HEK293 (cell line): ENCODE data around the gene C6orf47.
A peak's percentile ranks its signal among the peaks of the same experiment; 100 is the strongest.

ENCODE experiments used
- CTCF ChIA-PET: fragments of 350-600 bp; formaldehyde crosslinking; extraction: SDS; loops from one replicate; lab custom pipeline; 2021; ENCODE audit warnings: antibody characterized with exemption; lab: Yijun Ruan, JAX
- POLR2A ChIA-PET: fragments of 300-600 bp; formaldehyde crosslinking; extraction: SDS; loops from one replicate; lab custom pipeline; 2020; ENCODE audit warnings: antibody characterized with exemption, inconsistent platforms; lab: Yijun Ruan, JAX
- H3K27ac ChIP-seq: fragments of 200-500 bp; sonication (Bioruptor generic); 2 replicates; pipeline ENCODE4 v1.5.1; 2014; ENCODE audit warnings: low read depth, low read length, control low read depth, inconsistent platforms; ENCODE audit errors: extremely low read depth
- H3K36me3 ChIP-seq, 2 experiments: fragments of 200-500 bp in 1 of 2; sonication (Bioruptor generic) in 1 of 2; 1 replicate in 1 of 2; 2 replicates in 1 of 2; pipeline ENCODE4 v1.5.1; 2014 to 2017; ENCODE audit warnings: inconsistent platforms in 2 of 2, low read length in 2 of 2; ENCODE audit not compliant: control insufficient read depth in 2 of 2, insufficient read depth in 1 of 2
- H3K4me1 ChIP-seq: fragments of 200-500 bp; sonication (Bioruptor generic); 2 replicates; pipeline ENCODE4 v1.5.1; 2014; ENCODE audit warnings: mild to moderate bottlenecking, low read length, inconsistent platforms; ENCODE audit not compliant: control insufficient read depth, insufficient read depth
- H3K4me3 ChIP-seq: 2 replicates; pipeline ENCODE4 v1.5.1; 2011; ENCODE audit warnings: low read depth, mild to moderate bottlenecking, control low read depth, low read length, moderate library complexity
- H3K9me3 ChIP-seq: fragments of 200-500 bp; sonication (Bioruptor generic); 2 replicates; pipeline ENCODE4 v1.5.1; 2014; ENCODE audit warnings: low read depth, low read length, inconsistent platforms; ENCODE audit not compliant: control insufficient read depth, insufficient read depth
- MYNN ChIP-seq: fragments of 450-650 bp; formaldehyde crosslinking; IDR thresholded peaks from 2 replicates; pipeline ENCODE4 v1.5.1; 2016; ENCODE audit warnings: missing biosample characterization, missing genetic modification characterization, borderline replicate concordance
- PRDM1 ChIP-seq: fragments of 450-650 bp; formaldehyde crosslinking; IDR thresholded peaks from 2 replicates; pipeline ENCODE4; 2016; ENCODE audit warnings: missing biosample characterization, missing genetic modification characterization
- SP7 ChIP-seq: fragments of 450-650 bp; formaldehyde crosslinking; IDR thresholded peaks from 2 replicates; pipeline ENCODE4 v1.5.1; 2016; ENCODE audit warnings: missing biosample characterization, missing genetic modification characterization
- ZBTB17 ChIP-seq: fragments of 450-650 bp; formaldehyde crosslinking; IDR thresholded peaks from 2 replicates; pipeline ENCODE4 v1.5.1; 2016; ENCODE audit warnings: missing biosample characterization, missing genetic modification characterization
- ZNF112 ChIP-seq: fragments of 450-650 bp; formaldehyde crosslinking; IDR thresholded peaks from 2 replicates; pipeline ENCODE4 v1.5.0; 2017; ENCODE audit warnings: missing biosample characterization, missing genetic modification characterization
- ZNF157 ChIP-seq: fragments of 450-650 bp; formaldehyde crosslinking; IDR thresholded peaks from 2 replicates; pipeline ENCODE4 v1.5.1; 2016; ENCODE audit warnings: missing biosample characterization, missing genetic modification characterization
- ZNF23 ChIP-seq: fragments of 450-650 bp; formaldehyde crosslinking; IDR thresholded peaks from 2 replicates; pipeline ENCODE4 v1.5.1; 2016; ENCODE audit warnings: missing biosample characterization, missing genetic modification characterization, borderline replicate concordance
- ZNF350 ChIP-seq: fragments of 450-650 bp; formaldehyde crosslinking; IDR thresholded peaks from 2 replicates; pipeline ENCODE4 v1.5.0; 2017; ENCODE audit warnings: missing biosample characterization, mild to moderate bottlenecking, missing genetic modification characterization
- ZNF354C ChIP-seq: fragments of 450-650 bp; formaldehyde crosslinking; IDR thresholded peaks from 2 replicates; pipeline ENCODE4 v1.5.1; 2016; ENCODE audit warnings: missing biosample characterization, missing genetic modification characterization, low read depth, borderline replicate concordance
- ZNF366 ChIP-seq: fragments of 450-650 bp; formaldehyde crosslinking; conservative IDR thresholded peaks from 2 replicates; pipeline ENCODE4 v1.5.1; 2016; ENCODE audit warnings: missing biosample characterization, missing genetic modification characterization
- ZNF48 ChIP-seq: fragments of 450-650 bp; formaldehyde crosslinking; IDR thresholded peaks from 2 replicates; pipeline ENCODE4 v1.5.1; 2016; ENCODE audit warnings: missing biosample characterization, missing genetic modification characterization
- ZNF530 ChIP-seq: fragments of 450-650 bp; formaldehyde crosslinking; IDR thresholded peaks from 2 replicates; pipeline ENCODE4 v1.5.1; 2016; ENCODE audit warnings: low read depth, missing biosample characterization, missing genetic modification characterization
- ZNF600 ChIP-seq: fragments of 450-650 bp; formaldehyde crosslinking; IDR thresholded peaks from 2 replicates; pipeline ENCODE4 v1.5.1; 2016; ENCODE audit warnings: missing biosample characterization, missing genetic modification characterization
- ZNF626 ChIP-seq: fragments of 450-650 bp; sonication (Bioruptor Pico); formaldehyde crosslinking; IDR thresholded peaks from 2 replicates; pipeline ENCODE4 v1.5.1; 2018; ENCODE audit warnings: missing biosample characterization, missing genetic modification characterization, inconsistent platforms
- ZNF76 ChIP-seq: fragments of 450-650 bp; formaldehyde crosslinking; IDR thresholded peaks from 2 replicates; pipeline ENCODE4; 2016; ENCODE audit warnings: low read depth, missing biosample characterization, missing genetic modification characterization, borderline replicate concordance
- TF ChIP-seq, protein P1 (sequence below): fragments of 450-650 bp; formaldehyde crosslinking; IDR thresholded peaks from 2 replicates; pipeline ENCODE4 v1.5.1; 2016; ENCODE audit warnings: missing biosample characterization, missing genetic modification characterization, borderline replicate concordance

The C6orf47 gene

DNA sequence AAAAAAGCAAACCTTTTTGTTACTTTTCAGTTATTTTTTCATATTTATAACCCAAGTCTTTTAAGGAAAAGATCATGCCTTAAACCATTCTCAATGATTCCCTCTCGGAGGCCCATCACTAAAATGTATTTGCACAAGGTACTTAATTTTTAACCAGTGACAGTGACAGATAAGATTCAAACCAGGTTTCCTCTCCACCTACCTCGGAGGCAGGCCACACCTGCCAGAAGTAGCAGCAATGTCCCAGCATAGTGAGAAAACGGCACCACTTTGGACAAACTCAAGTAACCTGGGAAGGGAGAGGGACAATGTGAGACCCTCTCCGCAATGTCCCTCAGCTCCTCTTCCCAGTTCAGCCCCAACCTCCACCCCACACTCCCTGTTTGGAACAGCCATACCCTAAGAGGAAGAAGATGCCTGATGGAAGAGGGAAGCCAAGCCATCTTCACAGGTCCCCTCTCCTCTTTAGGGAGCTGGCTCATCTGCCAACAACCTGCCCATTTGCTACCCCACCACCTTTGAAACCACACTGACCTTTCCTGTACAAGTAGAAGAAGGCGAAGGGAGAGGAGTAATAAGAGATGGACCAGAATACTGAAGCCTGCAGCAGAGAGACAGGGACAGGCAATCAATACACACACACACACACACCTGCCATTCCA, 40.3 kb upstream of the C6orf47 start:
- CTCF ChIA-PET, result interaction anchor here (1.1 to 1.8 kb wide), 3 partner anchors 11 to 69 kb away, joined by 3 to 9 read pairs (median 6); no protein-coding TSS in a partner anchor
- no peak overlapping the region for H3K27ac ChIP-seq
- TF ChIP-seq ZNF157 (tag by site-specific recombination), result peak; percentile 56; the same call in 1 of the 2 replicates
- TF ChIP-seq ZNF350 (tag by site-specific recombination), result no peak
- H3K9me3 ChIP-seq, result no peaks in the 10 kb centered on the region
- H3K4me1 ChIP-seq, result no peaks in the 10 kb centered on the region
- no peak overlapping the region for H3K4me3 ChIP-seq
- POLR2A ChIA-PET, result interaction anchor here (0.6 to 0.9 kb wide), 2 partner anchors 16 to 162 kb away, joined by 3 read pairs; partner anchors contain the start of gene NEU1
- peaks cover 4 to 21% of the 10 kb centered on the region in 2 experiments; a peak in 2 of 3 replicates for H3K36me3 ChIP-seq

DNA sequence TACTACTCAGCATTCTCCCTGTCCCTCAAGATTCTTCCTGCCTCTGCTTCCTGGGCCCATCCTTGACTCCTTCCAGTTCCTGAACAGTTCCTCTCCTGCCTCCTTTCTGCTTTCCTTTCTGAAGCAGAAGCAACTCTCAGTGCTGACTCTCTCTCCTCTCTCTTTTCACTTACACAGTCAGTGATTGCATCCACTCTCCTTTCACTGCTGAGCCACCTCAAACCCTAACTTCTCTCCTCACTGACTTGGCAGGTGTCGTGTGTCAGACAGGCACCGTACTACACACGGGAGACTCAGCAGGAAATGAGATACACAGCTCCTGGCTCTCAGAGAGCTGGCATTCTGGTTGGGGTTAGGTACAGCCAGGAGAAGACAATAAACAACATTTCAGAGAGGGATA, 37.0 kb upstream of the C6orf47 start:
- POLR2A ChIA-PET, result interaction anchor here (0.5 kb wide), 1 partner anchor 138 kb away, joined by 4 read pairs; no protein-coding TSS in a partner anchor
- H3K36me3 ChIP-seq, result peaks cover 4 to 42% of the 10 kb centered on the region in 2 experiments; a peak in 2 of 3 replicates
- H3K4me3 ChIP-seq, result no peak overlapping the region
- H3K4me1 ChIP-seq, result no peaks in the 10 kb centered on the region
- no peak overlapping the region for H3K27ac ChIP-seq
- no peaks in the 10 kb centered on the region for H3K9me3 ChIP-seq
- CTCF ChIA-PET, result interaction anchor here (0.7 to 1.0 kb wide), 2 partner anchors 8 to 151 kb away, joined by 3 to 4 read pairs; partner anchors contain the start of gene ATP6V1G2
- TF ChIP-seq MYNN (tag by site-specific recombination), result no peak
- TF ChIP-seq ZNF354C (tag by site-specific recombination), result no peak
- TF ChIP-seq ZNF366 (tag by site-specific recombination), result peak; percentile 33
- TF ChIP-seq ZNF112 (tag by site-specific recombination), result no peak
- TF ChIP-seq ZNF76 (tag by site-specific recombination), result no peak
- TF ChIP-seq ZNF23, result no peak
- 0 out of 2 replicates have a peak, but pooled peaks have one; percentile 20 for TF ChIP-seq SP7
- peak; percentile 58; the same call in 1 of the 2 replicates for TF ChIP-seq ZBTB17 (tag by site-specific recombination)
- TF ChIP-seq ZNF530 (tag by site-specific recombination), result no peak
- TF ChIP-seq, protein P1, sequence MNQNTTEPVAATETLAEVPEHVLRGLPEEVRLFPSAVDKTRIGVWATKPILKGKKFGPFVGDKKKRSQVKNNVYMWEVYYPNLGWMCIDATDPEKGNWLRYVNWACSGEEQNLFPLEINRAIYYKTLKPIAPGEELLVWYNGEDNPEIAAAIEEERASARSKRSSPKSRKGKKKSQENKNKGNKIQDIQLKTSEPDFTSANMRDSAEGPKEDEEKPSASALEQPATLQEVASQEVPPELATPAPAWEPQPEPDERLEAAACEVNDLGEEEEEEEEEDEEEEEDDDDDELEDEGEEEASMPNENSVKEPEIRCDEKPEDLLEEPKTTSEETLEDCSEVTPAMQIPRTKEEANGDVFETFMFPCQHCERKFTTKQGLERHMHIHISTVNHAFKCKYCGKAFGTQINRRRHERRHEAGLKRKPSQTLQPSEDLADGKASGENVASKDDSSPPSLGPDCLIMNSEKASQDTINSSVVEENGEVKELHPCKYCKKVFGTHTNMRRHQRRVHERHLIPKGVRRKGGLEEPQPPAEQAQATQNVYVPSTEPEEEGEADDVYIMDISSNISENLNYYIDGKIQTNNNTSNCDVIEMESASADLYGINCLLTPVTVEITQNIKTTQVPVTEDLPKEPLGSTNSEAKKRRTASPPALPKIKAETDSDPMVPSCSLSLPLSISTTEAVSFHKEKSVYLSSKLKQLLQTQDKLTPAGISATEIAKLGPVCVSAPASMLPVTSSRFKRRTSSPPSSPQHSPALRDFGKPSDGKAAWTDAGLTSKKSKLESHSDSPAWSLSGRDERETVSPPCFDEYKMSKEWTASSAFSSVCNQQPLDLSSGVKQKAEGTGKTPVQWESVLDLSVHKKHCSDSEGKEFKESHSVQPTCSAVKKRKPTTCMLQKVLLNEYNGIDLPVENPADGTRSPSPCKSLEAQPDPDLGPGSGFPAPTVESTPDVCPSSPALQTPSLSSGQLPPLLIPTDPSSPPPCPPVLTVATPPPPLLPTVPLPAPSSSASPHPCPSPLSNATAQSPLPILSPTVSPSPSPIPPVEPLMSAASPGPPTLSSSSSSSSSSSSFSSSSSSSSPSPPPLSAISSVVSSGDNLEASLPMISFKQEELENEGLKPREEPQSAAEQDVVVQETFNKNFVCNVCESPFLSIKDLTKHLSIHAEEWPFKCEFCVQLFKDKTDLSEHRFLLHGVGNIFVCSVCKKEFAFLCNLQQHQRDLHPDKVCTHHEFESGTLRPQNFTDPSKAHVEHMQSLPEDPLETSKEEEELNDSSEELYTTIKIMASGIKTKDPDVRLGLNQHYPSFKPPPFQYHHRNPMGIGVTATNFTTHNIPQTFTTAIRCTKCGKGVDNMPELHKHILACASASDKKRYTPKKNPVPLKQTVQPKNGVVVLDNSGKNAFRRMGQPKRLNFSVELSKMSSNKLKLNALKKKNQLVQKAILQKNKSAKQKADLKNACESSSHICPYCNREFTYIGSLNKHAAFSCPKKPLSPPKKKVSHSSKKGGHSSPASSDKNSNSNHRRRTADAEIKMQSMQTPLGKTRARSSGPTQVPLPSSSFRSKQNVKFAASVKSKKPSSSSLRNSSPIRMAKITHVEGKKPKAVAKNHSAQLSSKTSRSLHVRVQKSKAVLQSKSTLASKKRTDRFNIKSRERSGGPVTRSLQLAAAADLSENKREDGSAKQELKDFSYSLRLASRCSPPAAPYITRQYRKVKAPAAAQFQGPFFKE (tag by site-specific recombination), result no peak
- TF ChIP-seq ZNF626 (tag by site-specific recombination), result no peak
- peak; percentile 100 for TF ChIP-seq PRDM1 (tag by site-specific recombination)
- peak; percentile 64; the same call in 1 of the 2 replicates for TF ChIP-seq ZNF600 (tag by site-specific recombination)
- no peak for TF ChIP-seq ZNF48
